ENCODE data around the gene COL23A1.

DNA sequence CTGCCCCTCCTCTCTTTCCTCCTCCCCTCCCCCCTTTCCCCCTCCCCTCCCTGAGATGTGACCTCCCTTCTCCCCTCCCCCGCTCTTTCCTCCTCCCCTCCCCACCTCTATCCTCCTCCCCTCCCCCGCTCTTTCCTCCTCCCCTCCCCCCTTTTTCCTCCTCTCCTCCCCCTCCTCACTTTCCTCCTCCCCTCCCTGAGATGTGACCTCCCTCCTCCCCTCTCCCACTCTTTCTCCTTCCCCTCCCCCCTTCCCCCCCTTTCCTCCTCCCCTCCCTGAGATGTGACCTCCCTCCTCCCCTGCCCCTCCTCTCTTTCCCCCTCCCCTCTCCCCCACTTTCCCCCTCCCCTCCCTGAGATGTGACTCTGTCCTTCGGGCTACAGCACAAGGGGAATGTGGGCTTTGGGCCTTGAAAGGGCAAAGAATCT is 169.8 kb downstream of the COL23A1 start:
- no peak for TF ChIP-seq EZH2 (IDR thresholded peaks at IDR 0.05; ENCODE audit: low read length, unreplicated experiment)
- TF ChIP-seq, protein P1, sequence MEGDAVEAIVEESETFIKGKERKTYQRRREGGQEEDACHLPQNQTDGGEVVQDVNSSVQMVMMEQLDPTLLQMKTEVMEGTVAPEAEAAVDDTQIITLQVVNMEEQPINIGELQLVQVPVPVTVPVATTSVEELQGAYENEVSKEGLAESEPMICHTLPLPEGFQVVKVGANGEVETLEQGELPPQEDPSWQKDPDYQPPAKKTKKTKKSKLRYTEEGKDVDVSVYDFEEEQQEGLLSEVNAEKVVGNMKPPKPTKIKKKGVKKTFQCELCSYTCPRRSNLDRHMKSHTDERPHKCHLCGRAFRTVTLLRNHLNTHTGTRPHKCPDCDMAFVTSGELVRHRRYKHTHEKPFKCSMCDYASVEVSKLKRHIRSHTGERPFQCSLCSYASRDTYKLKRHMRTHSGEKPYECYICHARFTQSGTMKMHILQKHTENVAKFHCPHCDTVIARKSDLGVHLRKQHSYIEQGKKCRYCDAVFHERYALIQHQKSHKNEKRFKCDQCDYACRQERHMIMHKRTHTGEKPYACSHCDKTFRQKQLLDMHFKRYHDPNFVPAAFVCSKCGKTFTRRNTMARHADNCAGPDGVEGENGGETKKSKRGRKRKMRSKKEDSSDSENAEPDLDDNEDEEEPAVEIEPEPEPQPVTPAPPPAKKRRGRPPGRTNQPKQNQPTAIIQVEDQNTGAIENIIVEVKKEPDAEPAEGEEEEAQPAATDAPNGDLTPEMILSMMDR (conservative IDR thresholded peaks at IDR 0.05; ENCODE audit: low read depth, low read length) = no peak

Data from PC-3 (cell line).